NCI-H510A treated with DMSO at 0.1 percent for 48 hours (cell line): ENCODE measurements around the gene WDR37.
"Not testable (repeated sequence)": the region's sequence is repeated elsewhere in the genome, so short reads cannot be mapped to it uniquely, and the experiment has no call there.

Experiments used
- DNase-seq: peaks from one replicate; lab custom pipeline; 2025; lab: John Stamatoyannopoulos, UW

WDR37 gene

GRCh38 chr10:1041514-1041913, 14.7 kb upstream of the WDR37 start:
- no peak for DNase-seq

GRCh38 chr10:1043532-1043995, 12.6 kb upstream of the WDR37 start:
- DNase-seq, result no peak

- no peak for DNase-seq
These were observed 12.0 kb upstream of the WDR37 start for GRCh38 chr10:1044146-1044545.

- DNase-seq, result no peak
These were observed 11.2 kb upstream of the WDR37 start for GRCh38 chr10:1044964-1045363.

- DNase-seq, result no peak
These were observed 10.8 kb upstream of the WDR37 start for GRCh38 chr10:1045415-1045814.

GRCh38 chr10:1047937-1048336, 8.2 kb upstream of the WDR37 start:
- DNase-seq, result no peak

GRCh38 chr10:1048349-1048731, 7.8 kb upstream of the WDR37 start:
- no peak for DNase-seq

- peak; percentile 85 for DNase-seq
These were observed 7.3 kb upstream of the WDR37 start, which contains the start of gene IDI1 for GRCh38 chr10:1048732-1049424. TSS of gene IDI1 (minus strand) at chr10:1049119. CDS start at chr10:1049003, 116 bp downstream.

- DNase-seq, result no peak
These were observed 6.7 kb upstream of the WDR37 start for GRCh38 chr10:1049425-1049958.

- DNase-seq, result no peak
These were observed 6.0 kb upstream of the WDR37 start for GRCh38 chr10:1050145-1050544.

- no peak for DNase-seq
These were observed 5.6 kb upstream of the WDR37 start for GRCh38 chr10:1050554-1050953.

- no peak for DNase-seq
These were observed 1.5 kb upstream of the WDR37 start for GRCh38 chr10:1054684-1055083.

GRCh38 chr10:1057106-1057657, 997 bp downstream of the WDR37 start:
- no peak for DNase-seq

GRCh38 chr10:1058017-1058416, 1.8 kb downstream of the WDR37 start:
- no peak for DNase-seq

- DNase-seq, result no peak
These were observed 3.7 kb downstream of the WDR37 start for GRCh38 chr10:1059902-1060301.

GRCh38 chr10:1061930-1062774, 6.0 kb downstream of the WDR37 start:
- no peak for DNase-seq

GRCh38 chr10:1063232-1063865, 7.2 kb downstream of the WDR37 start:
- DNase-seq, result no peak

- DNase-seq, result no peak
These were observed 8.7 kb downstream of the WDR37 start for GRCh38 chr10:1064964-1065247.

GRCh38 chr10:1066734-1067133, 10.5 kb downstream of the WDR37 start:
- DNase-seq, result not testable (repeated sequence)

GRCh38 chr10:1068380-1069361, 12.5 kb downstream of the WDR37 start:
- DNase-seq, result no peak

GRCh38 chr10:1070919-1071318, 14.7 kb downstream of the WDR37 start:
- no peak for DNase-seq
